ENCODE measurements around the gene HTT. TPM values are rescaled to one million over a fixed set of nuclear protein-coding genes. Genes with fewer than 3 reads are reported as not detected.

Gene HTT
- total RNA-seq, 1 experiment from 2014 or later = 37.4 TPM

- CTCF ChIA-PET = no interaction called here
- Histone ChIP-seq H3K36me3 (ENCODE audit: control insufficient read depth in 1 of 2, insufficient read depth in 2 of 2, low read length in 2 of 2) (0 out of 4 replicates have a peak, but pooled peaks cover 0 to 2% of the 10 kb centered on the region in 2 experiments), H3K9me3 (ENCODE audit: control insufficient read depth in 1 of 2, insufficient read depth in 1 of 2, low read depth in 1 of 2, low read length in 2 of 2) (no peaks in the 10 kb centered on the region), H2AFZ (ENCODE audit: low read depth, low read length, poor library complexity, severe bottlenecking) (no peak overlapping the region), H3K4me3 (replicated peaks in 1 of 2; ENCODE audit: low read depth in 1 of 2, low read length in 2 of 2) (no peak overlapping the region), H4K20me1 (ENCODE audit: insufficient read depth) (no peaks in the 10 kb centered on the region), H3K9me2 (ENCODE audit: insufficient read depth) (no peaks in the 10 kb centered on the region), H3K9ac (ENCODE audit: low read length) (no peak overlapping the region), H3K27me3 (ENCODE audit: insufficient read depth, low read length) (no peaks in the 10 kb centered on the region), H3K79me2 (ENCODE audit: insufficient read depth, low read length) (peaks cover 38% of the 10 kb centered on the region), H3K27ac (ENCODE audit: low read depth, low read length) (no peak overlapping the region), H3K4me2 (ENCODE audit: low read length) (no peak overlapping the region), H3K4me1 (ENCODE audit: control insufficient read depth in 1 of 2, insufficient read depth in 2 of 2, low read length in 2 of 2) (no peaks in the 10 kb centered on the region)
- no peak for TF ChIP-seq CEBPB (IDR thresholded peaks at IDR 0.05; ENCODE audit: low read depth)
- no peak for TF ChIP-seq ZBTB33 (IDR thresholded peaks at IDR 0.05; ENCODE audit: extremely low read depth, insufficient replicate concordance, low read length)
- no peak for TF ChIP-seq RAD21 (IDR thresholded peaks at IDR 0.05; ENCODE audit: low read depth)
- TF ChIP-seq CBX3 (IDR thresholded peaks at IDR 0.05; ENCODE audit: low read depth) = no peak
- no peak for TF ChIP-seq JUND (IDR thresholded peaks at IDR 0.05)
- no peak for TF ChIP-seq POLR2A (IDR thresholded peaks at IDR 0.05; ENCODE audit: borderline replicate concordance, extremely low read depth, insufficient read depth, insufficient read length)
- TF ChIP-seq, protein P1, sequence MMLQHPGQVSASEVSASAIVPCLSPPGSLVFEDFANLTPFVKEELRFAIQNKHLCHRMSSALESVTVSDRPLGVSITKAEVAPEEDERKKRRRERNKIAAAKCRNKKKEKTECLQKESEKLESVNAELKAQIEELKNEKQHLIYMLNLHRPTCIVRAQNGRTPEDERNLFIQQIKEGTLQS (IDR thresholded peaks at IDR 0.05) = no peak
- no peak for TF ChIP-seq TCF7L2 (IDR thresholded peaks at IDR 0.05; ENCODE audit: borderline replicate concordance, extremely low read depth, insufficient read depth, insufficient read length)
- no peak for TF ChIP-seq ZFX (IDR thresholded peaks at IDR 0.05)
- TF ChIP-seq, protein P2, sequence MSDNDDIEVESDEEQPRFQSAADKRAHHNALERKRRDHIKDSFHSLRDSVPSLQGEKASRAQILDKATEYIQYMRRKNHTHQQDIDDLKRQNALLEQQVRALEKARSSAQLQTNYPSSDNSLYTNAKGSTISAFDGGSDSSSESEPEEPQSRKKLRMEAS (IDR thresholded peaks at IDR 0.05) = no peak
- no peak for TF ChIP-seq FOSL1 (IDR thresholded peaks at IDR 0.05; ENCODE audit: low read depth)
- no peak for TF ChIP-seq ZNF274 (IDR thresholded peaks at IDR 0.05; ENCODE audit: low read depth, low read length)
- no peak for TF ChIP-seq SRF (IDR thresholded peaks at IDR 0.05; ENCODE audit: low read depth)
- no peak for TF ChIP-seq EZH2 (IDR thresholded peaks at IDR 0.05)
- no peak for TF ChIP-seq EZH2phosphoT487 (IDR thresholded peaks at IDR 0.05; ENCODE audit: borderline replicate concordance)
- no peak for TF ChIP-seq POLR2AphosphoS5 (IDR thresholded peaks at IDR 0.05; ENCODE audit: low read depth, low read length)
- no peak for TF ChIP-seq EGR1 (IDR thresholded peaks at IDR 0.05; ENCODE audit: low read depth)
- POLR2A ChIA-PET = no interaction called here
- intact Hi-C loops (cut with micrococcal nuclease) = no loop called here
- no TSS peak for BruUV-seq (replicated peaks)
- no peak for DNase-seq (ENCODE audit: low read depth, low spot score)
- RAD21 ChIA-PET (ENCODE audit: low non-redundant PET in 1 of 2, low total read pairs in 2 of 2, uncharacterized antibody in 2 of 2, unreplicated experiment in 2 of 2) = no interaction called here
- no peak for ATAC-seq
These were observed 11.6 kb downstream of the HTT start for GRCh38 chr4:3085948-3086670.
